H1 (cell line): ENCODE results near the gene KCTD15. TPM values are rescaled to one million over a fixed set of nuclear protein-coding genes. Genes with fewer than 3 reads are reported as not detected.

Experiments used
- ASH2L ChIP-seq: fragments of 200-600, 300-600 bp; sonication (generic); IDR thresholded peaks from one replicate; pipeline ENCODE4 v1.7.1; 2017; ENCODE audit warnings: low read length
- ATF3 ChIP-seq: IDR thresholded peaks from 2 replicates; pipeline ENCODE4 v1.6.1; 2011; ENCODE audit warnings: low read depth, mild to moderate bottlenecking, low read length; ENCODE audit not compliant: insufficient read depth
- CEBPB ChIP-seq: IDR thresholded peaks from 2 replicates; pipeline ENCODE4 v1.6.1; 2012; ENCODE audit warnings: low read depth, low read length
- CHD2 ChIP-seq: IDR thresholded peaks from 2 replicates; pipeline ENCODE4 v1.6.1; 2012; ENCODE audit warnings: low read length, improper control_type of control experiment
- CHD7 ChIP-seq: fragments of 300-600 bp; sonication (generic); IDR thresholded peaks from 2 replicates; pipeline ENCODE4 v1.7.1; 2012; ENCODE audit warnings: low read length, moderate library complexity, mild to moderate bottlenecking, inconsistent platforms; ENCODE audit not compliant: insufficient replicate concordance
- HDAC6 ChIP-seq: IDR thresholded peaks from one replicate; pipeline ENCODE4 v1.7.1; 2012; ENCODE audit warnings: low read depth, mild to moderate bottlenecking, inconsistent platforms, low read length, moderate library complexity
- PHF8 ChIP-seq: fragments of 200-600 bp; sonication (generic); conservative IDR thresholded peaks from 2 replicates; pipeline ENCODE4 v1.7.1; 2012; ENCODE audit warnings: low read depth, mild to moderate bottlenecking, inconsistent platforms, low read length, moderate library complexity
- POLR2A ChIP-seq, 2 experiments: IDR thresholded peaks; 1 replicate in 1 of 2; 2 replicates in 1 of 2; pipeline ENCODE4 v1.6.1; 2011; ENCODE audit warnings: low read depth in 2 of 2, low read length in 2 of 2, mild to moderate bottlenecking in 2 of 2; ENCODE audit errors: control extremely low read depth in 1 of 2
- TEAD4 ChIP-seq: IDR thresholded peaks from 2 replicates; pipeline ENCODE4 v1.6.1; 2012; ENCODE audit warnings: low read depth, low read length, inconsistent platforms, mixed read lengths
- polyA plus RNA-seq, 7 experiments: library from polyadenylated mRNA; depleted of rRNA in 3 of 7; stranded (reverse) in 5 of 7; unstranded in 2 of 7; fragments of >200 nt in 5 of 7; fragments of 200-250 nt in 2 of 7; gene quantifications; 1 replicate in 5 of 7; 2 replicates in 1 of 7; 4 replicates in 1 of 7; pipeline versions ENCODE4 v1.2.1 to v1.2.3, GENCODE V29; 2011 to 2013; ENCODE audit warnings: missing spikeins in 2 of 7, mixed read lengths in 2 of 7
- total RNA-seq: library from RNA; stranded (reverse); fragmentation: NEBNext Ultra II Directional; extraction: Animal tissue kit (Norgen Biotek cat#: 25700); gene quantifications from 2 replicates; pipeline ENCODE4 v1.2.1, GENCODE V29; 2021

Gene KCTD15
- total and polyA plus RNA-seq, 2 of the 8 experiments (the other 6 are each of a cell fraction or from before 2014, with no cell fraction given) = 25.1 to 27.0 TPM

DNA sequence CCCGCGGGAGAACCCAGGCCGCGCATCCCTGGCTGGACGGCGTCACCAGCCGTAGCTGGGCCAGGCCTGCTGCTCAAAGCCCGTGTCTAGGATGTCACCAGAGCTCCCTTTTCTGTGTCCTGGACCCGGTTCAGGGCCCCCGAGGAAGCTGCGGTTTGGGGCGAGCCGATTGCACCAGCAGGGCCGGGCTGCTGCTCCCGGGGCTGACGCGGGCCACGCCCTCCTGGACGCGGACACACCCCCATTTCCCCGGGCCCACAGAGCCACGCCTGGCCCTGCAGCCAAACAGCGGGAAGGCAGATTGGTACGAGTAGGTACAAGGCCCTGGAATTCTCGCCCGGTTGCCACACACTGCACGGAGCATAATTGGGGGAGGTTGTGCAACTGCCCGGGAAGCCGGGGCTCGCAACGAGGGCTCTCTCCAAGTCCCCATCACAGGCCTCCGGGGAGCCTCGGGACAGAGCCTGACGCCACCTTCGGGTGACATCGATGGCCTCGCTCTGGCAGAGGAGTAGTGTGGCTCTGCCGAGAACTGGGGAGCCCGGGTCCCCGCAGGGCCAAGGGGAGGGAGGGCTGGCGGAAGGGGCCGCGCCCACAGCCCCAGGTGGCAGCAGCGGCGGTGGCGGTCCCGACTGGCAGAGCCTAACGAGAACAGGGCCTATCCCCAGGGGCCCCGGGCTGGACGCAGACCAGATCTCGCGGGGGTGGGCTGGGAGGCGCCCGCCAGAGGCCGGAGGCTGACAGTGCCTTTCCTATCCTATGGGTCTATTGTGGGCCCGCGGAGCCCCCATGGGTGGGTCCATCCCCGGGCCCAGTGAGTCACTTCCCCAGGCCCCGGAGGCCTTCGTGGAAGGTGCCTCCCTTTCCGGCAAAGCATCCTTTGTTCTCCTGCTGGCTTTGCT is 23.5 kb downstream of the KCTD15 start (continued):
- TF ChIP-seq CHD7 (no peak), POLR2A (IDR thresholded peaks at IDR 0.05; ENCODE audit: control extremely low read depth in 1 of 2, low read depth in 2 of 2, low read length in 2 of 2) (no peak), ASH2L (no peak), PHF8 (peak; percentile 59), CEBPB (peak; percentile 74), CHD2 (no peak), ATF3 (no peak), HDAC6 (no peak), TEAD4 (no peak; the same call in 1 of the 2 replicates)
